Neural progenitor cell (in vitro differentiated cells): ENCODE data around the gene TDRD9.

Experiments
- CTCF ChIP-seq: fragments of 200-600 bp; sonication (generic); IDR thresholded peaks from 2 replicates; pipeline ENCODE4 v1.5.1; 2017; ENCODE audit warnings: antibody characterized with exemption, mild to moderate bottlenecking
- EZH2 ChIP-seq: fragments of 200-600 bp; sonication (generic); IDR thresholded peaks from 2 replicates; pipeline ENCODE4 v1.6.1; 2017; ENCODE audit warnings: antibody characterized with exemption, mild to moderate bottlenecking, moderate library complexity
- EZH2phosphoT487 ChIP-seq: fragments of 200-600 bp; sonication (generic); IDR thresholded peaks from 2 replicates; pipeline ENCODE4 v1.6.1; 2017; ENCODE audit warnings: antibody characterized with exemption

GRCh38 chr14:104094056-104094708 is 165.9 kb downstream of the TDRD9 start:
- TF ChIP-seq CTCF (no peak), EZH2 (no peak), EZH2phosphoT487 (no peak)
